ENCODE measurements around the gene DNAH17. TPM values are rescaled to one million over a fixed set of nuclear protein-coding genes. Genes with fewer than 3 reads are reported as not detected.

Gene DNAH17
- total and polyA plus RNA-seq, 2 of the 8 experiments (the other 6 are each of a cell fraction or from before 2014, with no cell fraction given), result 0.14 to 0.67 TPM

GRCh38 chr17:78532311-78532710, 44.9 kb downstream of the DNAH17 start:
- POLR2A ChIA-PET (ENCODE audit: partially characterized antibody), result no interaction called here
- no peak overlapping the region for H3K9ac ChIP-seq (replicated peaks in 1 of 4; ENCODE audit: extremely low read depth in 1 of 4, low read depth in 3 of 4, low read length in 3 of 4)

More at GRCh38 chr17:78532311-78532710, 44.9 kb downstream of the DNAH17 start:
- no peaks in the 10 kb centered on the region for H3K79me2 ChIP-seq (ENCODE audit: control insufficient read depth in 1 of 2, insufficient read depth in 2 of 2, low read length in 2 of 2)
- no peak for TF ChIP-seq POU5F1 (IDR thresholded peaks at IDR 0.05; ENCODE audit: low read depth, low read length)
- TF ChIP-seq YY1 (IDR thresholded peaks at IDR 0.05; ENCODE audit: low read depth, low read length), result no peak
- TF ChIP-seq SIN3A (conservative IDR thresholded peaks at IDR 0.05 in 1 of 2, IDR thresholded peaks at IDR 0.05 in 1 of 2; ENCODE audit: low read depth in 1 of 2, low read length in 2 of 2), result no peak
- CTCF ChIA-PET (ENCODE audit: partially characterized antibody), result no interaction called here
- H3K9me3 ChIP-seq (ENCODE audit: insufficient read depth in 2 of 2, low read depth in 1 of 2, low read length in 1 of 2), result no peaks in the 10 kb centered on the region
- H3K36me3 ChIP-seq (ENCODE audit: control insufficient read depth in 2 of 4, insufficient read depth in 4 of 4, low read length in 3 of 4), result no peaks in the 10 kb centered on the region
- no peak overlapping the region for H2BK120ac ChIP-seq (replicated peaks; ENCODE audit: low read depth, low read length)
- no peak overlapping the region for H3K18ac ChIP-seq (ENCODE audit: extremely low read depth, low read length)
- H3K56ac ChIP-seq (replicated peaks; ENCODE audit: insufficient read length, low read depth, low read length), result no peak overlapping the region
- H3K79me1 ChIP-seq (ENCODE audit: low read depth, low read length), result no peaks in the 10 kb centered on the region
- no peak overlapping the region for H3K4me3 ChIP-seq (ENCODE audit: extremely low read depth in 1 of 4, insufficient read depth in 2 of 4, low read depth in 3 of 4, low read length in 4 of 4)
- no peaks in the 10 kb centered on the region for H3K27me3 ChIP-seq (replicated peaks in 1 of 4; ENCODE audit: control insufficient read depth in 3 of 4, extremely low read depth in 1 of 4, insufficient read depth in 3 of 4, low read length in 3 of 4)
- no peak overlapping the region for H4K5ac ChIP-seq (ENCODE audit: insufficient read length, low read depth, low read length)
- no peak overlapping the region for H2AK5ac ChIP-seq (ENCODE audit: low read depth, low read length)
- H3K4me1 ChIP-seq (replicated peaks in 1 of 4; ENCODE audit: control insufficient read depth in 3 of 4, insufficient read depth in 4 of 4, low read length in 3 of 4), result no peaks in the 10 kb centered on the region
- H2BK5ac ChIP-seq (ENCODE audit: low read depth, low read length), result no peak overlapping the region
- no peak overlapping the region for H4K8ac ChIP-seq (ENCODE audit: extremely low read depth, insufficient read depth, low read length)
- no peak overlapping the region for H4K91ac ChIP-seq (replicated peaks; ENCODE audit: insufficient read length, low read length)
- no peak overlapping the region for H2BK15ac ChIP-seq (ENCODE audit: low read length)
- H3K4ac ChIP-seq (replicated peaks; ENCODE audit: insufficient read length, low read depth, low read length), result no peak overlapping the region
- no peak overlapping the region for H3K27ac ChIP-seq (ENCODE audit: low read depth, low read length)
- no peak for FAIRE-seq
- 86% methylated on average over 5 of the region's 5 CpGs; no CpG with 5 or more reads in 1 of the 2 experiments for WGBS, 2 experiments (ENCODE audit: extremely low coverage in 1 of 2, insufficient coverage in 1 of 2, insufficient read length in 1 of 2, insufficient replicate concordance in 2 of 2, low coverage in 1 of 2, low lambda C conversion rate in 2 of 2, missing lambda C conversion rate in 1 of 2)
- no peaks in the 10 kb centered on the region for H4K20me1 ChIP-seq (replicated peaks in 1 of 2; ENCODE audit: control insufficient read depth in 1 of 2, insufficient read depth in 2 of 2, low read length in 2 of 2)
- no peak overlapping the region for H3K23ac ChIP-seq (ENCODE audit: insufficient read length)
- no peak overlapping the region for H2BK12ac ChIP-seq (ENCODE audit: low read depth, low read length)
- no peak overlapping the region for H2AFZ ChIP-seq (ENCODE audit: low read length)
- DNase-seq (ENCODE audit: low read depth in 1 of 2, low spot score in 2 of 2), result no peak
- H2BK20ac ChIP-seq (ENCODE audit: low read length), result no peak overlapping the region
- H3K4me2 ChIP-seq (ENCODE audit: insufficient read depth in 1 of 2, low read depth in 2 of 2, low read length in 2 of 2), result no peak overlapping the region
- no peaks in the 10 kb centered on the region for H3K23me2 ChIP-seq (ENCODE audit: low read depth, low read length)
- no peak overlapping the region for H3K14ac ChIP-seq (ENCODE audit: insufficient read length)
